ENCODE measurements around the gene BDH2.

The BDH2 gene

DNA sequence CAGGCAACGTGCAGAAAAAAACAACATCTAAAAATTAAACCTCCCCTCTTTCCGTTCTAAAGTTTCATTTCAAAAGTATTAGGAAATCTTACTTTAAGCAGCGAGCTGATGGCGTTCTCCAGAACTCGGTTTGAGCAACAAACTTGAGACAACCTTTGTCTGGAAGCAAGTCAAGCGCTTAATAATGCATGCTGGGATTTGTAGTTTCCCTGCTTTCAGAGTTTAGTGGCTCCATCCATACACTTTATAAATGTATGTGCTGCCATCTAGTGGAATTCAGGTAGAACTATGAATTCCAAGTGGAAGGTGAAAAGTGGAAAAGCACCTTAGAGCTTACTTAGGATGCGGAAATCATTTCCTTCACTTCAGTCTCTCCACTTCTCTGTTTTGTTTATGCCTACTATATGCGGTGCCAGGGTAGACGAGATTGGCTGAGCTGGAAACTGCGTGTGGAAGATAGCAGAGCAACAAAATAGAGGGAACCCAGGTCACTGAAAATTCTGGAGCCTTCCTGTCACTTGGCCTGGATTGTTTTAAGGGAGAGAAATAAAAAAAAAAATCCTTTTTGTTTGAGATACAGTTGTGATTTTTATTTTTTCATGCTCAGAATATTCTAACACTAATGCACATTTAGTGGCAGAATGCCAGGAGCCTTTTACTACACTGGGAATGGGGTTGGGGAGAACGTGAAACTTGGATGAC lies at the start of gene BDH2:
Gene BDH2 (minus strand): TSS at position 144 of the 702 bp plus-strand sequence. CDS start 3,580 bp downstream, outside the sequence.
- DNase-seq: peak; percentile 53

DNA sequence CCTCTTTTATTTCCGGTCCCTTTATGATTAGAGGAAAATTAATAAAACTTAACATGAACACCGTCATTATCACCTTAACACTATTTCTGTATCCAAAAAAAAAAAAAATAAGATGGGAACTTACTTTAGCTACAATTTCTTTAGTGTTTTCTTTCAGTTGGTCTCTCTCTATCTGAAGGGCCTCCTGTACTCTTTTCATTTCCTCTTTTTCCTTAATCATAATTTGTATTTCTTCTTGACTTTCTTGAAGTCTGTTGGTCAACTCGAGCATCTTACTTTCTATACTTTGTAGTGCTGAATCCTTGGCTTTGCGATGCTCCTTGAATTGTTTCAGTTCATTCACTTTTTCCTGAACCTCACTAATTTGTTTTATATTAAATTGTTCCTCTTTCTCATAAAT lies 45.3 kb upstream of the BDH2 start:
- no peak for DNase-seq

DNA sequence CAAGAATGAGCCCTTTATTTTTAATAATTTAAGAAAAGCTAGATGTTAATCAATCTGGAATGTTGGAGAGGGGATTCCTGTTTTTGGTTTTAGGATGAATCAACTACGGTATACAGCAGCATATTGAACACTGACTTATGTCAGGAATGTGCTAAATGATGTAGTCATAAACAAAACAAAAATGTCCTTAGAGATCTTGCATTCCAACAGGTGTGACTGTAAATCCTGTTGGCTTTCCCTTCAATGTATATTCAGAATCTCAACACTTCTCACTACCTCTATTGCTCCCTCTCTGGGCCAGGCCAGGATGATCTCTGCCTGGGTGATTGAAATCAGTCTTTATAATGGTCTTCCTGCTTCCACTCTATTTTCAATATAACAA lies 37.8 kb upstream of the BDH2 start:
- no peak for DNase-seq

DNA sequence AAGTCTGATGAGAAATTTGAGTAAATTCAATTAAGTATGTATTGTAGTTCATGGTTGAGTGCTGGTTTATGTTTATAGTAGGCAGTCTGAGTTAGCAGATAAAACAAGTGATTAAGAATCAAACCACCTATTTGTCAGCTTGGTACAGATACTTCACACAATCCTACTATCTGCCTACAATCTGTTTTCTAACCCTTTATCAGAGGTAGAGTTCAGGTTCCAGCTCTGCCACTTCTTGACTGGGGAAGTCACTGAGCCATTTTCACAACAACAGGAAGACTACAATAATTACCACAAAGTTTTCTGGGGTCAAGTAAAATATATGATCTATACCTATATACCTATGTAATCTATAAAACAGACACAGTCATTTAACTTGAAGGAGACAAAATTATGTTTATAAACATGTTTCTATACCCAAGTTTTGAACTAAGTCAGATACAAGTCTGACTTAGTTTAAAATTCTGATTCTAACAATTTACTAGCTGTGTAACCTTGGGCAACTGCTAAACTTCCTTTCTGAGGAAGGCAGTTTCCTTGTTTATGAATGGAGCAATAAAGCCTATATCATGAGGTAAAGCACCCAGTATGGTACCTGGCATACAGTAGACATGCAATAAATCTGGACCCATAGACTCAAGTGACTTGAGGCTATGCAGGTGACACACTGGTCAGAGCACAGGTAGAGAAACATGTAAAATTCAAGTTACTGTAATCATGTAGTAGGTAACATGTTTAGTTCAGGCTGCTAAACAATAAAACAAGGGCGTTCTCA lies 37.2 kb upstream of the BDH2 start:
- no peak for DNase-seq

DNA sequence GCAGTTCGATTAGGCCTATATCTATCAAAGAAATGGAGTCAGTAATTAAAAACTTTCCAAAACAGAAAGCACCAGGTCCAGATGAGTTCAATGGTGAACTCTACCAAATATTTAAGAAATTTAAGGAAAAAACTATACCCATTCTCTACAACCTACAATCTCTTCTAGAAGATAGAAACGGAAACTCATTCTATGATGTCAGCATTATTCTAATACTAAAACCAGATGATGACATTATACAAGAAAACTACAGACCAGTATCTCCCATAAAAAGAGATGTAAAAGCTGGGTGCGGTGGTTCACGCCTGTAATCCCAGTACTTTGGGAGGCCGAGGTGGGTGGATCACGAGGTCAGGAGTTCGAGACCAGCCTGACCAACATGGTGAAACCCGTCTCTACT lies 29.5 kb upstream of the BDH2 start:
- no peak for DNase-seq

DNA sequence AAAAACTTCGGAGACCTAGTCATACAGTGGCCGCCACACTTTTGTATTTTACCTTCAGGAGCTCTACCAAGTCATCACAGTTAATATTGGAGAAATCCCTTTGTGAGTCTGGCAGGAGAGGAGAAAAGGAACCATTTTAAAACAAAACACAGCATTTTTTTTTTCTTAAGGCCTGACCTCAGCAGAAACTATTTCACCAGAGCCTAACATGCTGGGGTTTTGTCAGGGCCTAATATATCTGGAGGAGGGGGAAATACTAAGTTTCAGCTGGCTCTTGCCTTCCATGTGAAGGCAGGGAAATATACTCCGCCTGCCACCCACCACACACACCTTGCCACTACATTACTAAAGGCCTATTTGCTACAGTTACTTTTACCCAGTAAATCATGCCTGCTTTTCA lies 26.5 kb upstream of the BDH2 start:
- no peak for DNase-seq

DNA sequence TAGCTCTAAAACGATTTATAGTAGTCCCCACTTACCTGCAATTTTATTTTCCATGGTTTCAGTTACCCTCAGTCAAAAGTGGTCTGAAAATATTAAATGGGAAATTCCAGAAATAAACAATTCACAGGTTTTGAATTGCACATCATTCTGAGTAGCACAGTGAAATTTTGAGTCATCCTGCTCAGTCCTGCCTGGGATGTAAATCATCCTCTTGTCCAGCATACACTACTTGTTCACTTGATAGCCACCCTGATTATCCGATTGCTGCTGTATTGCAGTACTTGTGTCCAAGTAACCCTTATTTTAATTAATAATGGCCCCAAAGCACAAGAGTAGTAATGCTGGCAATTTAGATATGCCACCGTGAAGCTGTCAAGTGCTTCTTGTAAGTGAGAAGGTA lies 23.5 kb upstream of the BDH2 start:
- DNase-seq: no peak

DNA sequence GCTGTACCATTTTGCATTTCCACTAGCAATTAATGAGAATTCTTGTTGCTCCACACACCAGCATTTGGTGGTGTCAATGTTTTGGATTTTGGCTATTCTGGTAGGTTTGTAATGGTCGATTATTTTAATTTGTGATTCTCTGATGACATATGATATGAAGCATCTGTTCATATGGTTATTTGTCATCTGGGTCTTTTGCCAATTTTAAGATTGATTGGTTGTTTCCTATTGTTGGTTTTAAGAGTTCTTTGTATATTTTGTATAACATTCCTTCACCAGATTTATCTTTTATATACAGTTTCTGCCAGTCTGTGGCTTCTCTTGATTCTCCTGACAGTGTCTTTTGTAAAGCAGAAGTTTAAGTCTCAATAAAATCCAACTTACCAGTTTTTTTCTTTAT lies 18.5 kb upstream of the BDH2 start:
- DNase-seq: no peak

DNA sequence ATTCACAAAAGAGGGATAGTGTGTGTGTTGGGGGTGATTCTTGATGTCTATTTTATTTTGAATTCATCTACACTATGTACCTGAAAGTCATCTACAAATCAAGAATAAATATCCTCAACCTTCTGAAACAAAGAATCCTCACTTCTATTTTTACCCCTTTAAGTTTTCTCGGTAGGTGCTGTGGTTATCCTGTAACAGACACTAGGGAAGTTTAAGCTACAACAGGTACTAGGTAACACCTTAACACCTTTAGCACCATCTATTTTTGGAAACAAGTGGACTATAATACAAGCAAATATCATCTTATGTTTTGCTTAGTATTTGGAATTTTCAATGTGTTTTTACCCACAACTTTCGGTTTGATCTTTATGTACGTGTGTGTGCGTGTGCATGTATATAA lies 12.0 kb upstream of the BDH2 start:
- DNase-seq: no peak

DNA sequence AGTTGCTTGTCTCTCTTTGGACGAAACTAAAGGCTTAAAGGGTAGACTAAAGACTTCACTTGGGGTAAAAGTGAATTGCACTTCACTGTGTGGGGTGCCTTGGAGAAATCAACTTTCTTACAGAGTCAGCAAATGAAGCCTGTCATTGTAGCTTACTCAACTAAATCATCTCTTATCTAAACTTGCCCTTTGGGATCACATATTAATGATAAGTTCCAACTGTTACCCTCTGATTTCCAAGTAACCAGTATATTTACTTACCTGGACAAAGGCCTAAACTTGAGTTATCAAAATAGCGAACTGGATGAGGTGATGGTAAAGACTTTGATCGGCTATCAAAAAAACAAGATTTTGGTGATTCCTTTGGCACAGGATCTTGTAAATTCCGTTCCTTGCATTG lies 8.9 kb upstream of the BDH2 start:
- no peak for DNase-seq

DNA sequence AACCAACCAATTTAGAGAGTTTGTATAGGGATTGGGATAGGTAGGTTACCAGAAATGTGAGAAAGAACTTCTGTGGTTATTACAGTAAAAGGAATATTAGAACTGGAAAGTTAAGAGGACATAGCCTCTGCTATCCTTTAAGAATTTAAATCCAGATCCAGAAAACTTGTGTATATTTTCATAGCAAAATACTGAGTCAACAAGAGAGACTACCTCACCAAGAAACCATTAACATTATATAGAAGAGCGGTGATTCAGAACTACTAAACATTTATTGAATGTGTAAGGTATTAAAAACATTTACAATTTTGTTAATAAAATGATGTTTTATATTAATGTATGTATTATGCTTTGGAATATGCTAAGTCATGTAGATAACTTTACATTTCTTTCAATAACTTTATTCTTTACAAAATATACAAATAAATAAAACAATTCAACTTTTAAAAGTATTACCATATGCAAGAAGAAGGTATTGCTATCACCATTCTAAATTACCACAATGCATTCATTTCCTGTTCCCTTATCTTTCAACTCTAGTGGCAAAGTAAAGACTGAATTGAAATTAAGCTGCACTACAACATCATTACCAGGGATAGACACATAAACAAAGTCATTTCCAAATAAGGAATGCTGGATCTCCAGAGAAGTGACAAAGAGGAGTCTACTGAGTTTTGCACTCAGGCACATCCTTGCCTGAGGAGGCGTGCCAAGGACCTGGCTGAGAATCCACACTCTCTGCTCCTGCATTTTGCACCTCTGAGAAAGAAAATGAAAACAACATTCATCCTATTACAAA lies 6.1 kb upstream of the BDH2 start:
- no peak for DNase-seq

DNA sequence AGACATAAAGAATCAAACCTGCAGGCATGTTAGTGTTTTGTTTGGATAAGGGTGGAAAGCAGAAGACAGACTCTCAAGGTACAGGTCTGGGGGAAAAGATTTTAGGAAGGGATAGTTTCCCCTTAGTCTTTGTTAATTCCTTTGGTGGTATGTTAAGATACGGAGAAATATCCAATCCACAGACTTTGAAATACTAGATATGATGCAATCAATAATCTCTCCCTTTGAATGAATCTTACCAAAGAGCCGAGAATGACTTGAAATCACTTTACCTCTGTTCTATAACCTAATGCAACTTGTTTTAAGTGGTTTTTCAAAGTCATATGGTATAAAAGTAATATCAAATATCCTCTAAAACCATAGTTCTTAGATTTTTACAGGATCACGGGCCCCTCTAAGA lies 5.3 kb upstream of the BDH2 start:
- DNase-seq: no peak

DNA sequence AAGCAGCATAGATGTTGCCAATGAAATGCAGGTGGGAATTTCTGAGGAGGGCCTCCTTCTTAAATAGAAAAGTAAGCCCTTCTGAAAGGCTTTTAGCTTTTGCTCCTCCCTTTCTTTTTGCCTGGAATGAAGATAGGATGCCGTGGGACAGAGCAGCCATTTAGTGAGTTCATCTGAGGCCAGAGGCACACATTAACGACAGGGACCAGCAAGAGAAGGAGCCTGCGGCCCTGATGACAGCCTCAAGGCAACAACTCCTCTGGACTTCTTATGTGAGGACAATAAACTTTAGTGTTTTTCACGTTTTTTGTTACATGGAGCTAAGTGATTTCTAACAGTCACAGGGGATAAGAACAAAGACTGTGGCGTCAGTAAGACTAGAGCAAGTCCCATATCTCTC lies 1.1 kb upstream of the BDH2 start:
- DNase-seq: no peak

DNA sequence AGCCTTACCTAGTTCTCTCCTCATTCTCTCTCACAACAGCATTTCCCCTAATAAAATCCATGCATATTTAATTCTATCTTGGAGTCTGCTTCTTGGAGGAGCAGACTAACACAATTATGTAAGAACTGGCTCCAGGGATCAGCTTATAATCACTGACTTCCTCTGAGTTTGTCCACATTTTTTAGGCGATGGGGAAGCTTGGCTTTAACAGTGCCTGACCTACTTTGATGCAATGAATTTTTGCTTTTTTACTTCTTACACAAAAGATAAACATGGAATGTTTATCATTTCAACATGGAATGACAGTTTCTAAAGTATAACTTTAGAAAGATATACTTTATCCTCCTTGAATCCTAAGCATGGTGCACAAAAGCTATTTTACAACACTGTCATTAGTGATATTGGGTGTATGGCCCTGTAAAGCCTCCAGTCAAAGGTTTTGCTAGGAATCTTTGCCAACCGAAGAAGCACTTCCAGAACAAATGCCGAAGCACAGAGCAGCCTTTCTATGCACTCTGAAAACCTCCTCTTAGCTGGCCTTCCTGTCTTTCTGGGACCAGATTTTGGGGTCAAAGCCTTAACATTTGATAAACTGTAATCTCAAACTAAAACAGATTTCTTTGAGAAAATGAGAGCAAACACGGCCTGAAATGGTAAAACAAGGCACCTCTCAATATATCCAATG lies 736 bp downstream of the BDH2 start:
- no peak for DNase-seq

DNA sequence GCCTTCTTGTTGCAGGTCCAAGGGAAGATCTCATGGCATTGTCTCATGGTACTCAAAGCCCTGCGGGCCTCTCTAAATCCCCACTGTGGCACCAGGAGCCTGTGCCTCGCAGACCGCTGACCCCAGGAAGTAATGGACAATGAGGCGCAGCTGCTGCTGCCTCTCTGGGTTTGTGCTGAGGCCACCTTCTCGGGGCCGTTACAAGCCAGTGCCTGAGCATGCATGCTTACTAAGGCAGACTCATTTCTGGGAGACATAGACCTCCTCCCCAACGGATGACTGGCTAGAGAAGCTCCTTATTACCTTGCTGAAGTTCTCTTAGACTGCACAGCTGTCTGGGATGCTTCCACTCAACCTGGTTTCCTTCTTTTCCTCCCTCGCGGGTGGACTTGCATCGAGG lies 1.3 kb downstream of the BDH2 start:
- DNase-seq: no peak

DNA sequence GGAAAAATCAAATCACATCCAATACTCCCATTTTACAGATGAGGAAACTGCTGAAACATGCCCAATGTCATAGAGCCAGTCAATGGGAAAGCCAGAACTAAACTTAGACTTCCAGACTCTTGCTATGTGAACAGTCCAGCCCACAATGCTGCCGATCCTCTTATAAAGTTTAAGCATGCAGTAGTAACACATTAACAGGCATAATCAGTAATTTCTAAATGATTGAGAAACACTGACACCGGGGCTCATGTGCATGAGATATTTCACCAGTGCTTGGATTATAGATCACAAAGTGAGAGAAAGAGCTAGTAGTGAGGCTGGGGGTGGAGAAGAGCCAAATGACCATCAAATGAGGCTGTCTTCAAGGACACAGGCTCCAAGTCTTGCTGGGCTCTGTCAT lies 2.5 kb downstream of the BDH2 start:
- DNase-seq: no peak

DNA sequence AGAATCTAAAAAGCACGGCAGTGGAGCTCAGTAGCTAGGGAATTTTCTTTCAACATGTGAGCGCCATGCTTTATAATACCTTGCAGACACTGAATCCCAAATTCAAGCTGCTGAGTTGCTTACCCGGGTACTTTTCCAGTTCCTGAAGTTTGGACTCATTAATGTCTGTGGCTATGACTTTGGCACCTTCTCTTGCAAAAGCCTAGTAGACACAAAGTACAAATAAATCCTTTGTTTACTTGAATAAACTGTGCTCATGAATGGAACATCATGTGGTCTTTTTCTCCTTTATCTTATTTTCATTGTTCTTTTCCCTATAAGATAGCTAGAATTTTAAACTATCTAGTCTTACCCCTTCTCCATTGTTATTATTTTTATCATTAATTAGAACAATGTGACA lies 4.6 kb downstream of the BDH2 start:
- no peak for DNase-seq

DNA sequence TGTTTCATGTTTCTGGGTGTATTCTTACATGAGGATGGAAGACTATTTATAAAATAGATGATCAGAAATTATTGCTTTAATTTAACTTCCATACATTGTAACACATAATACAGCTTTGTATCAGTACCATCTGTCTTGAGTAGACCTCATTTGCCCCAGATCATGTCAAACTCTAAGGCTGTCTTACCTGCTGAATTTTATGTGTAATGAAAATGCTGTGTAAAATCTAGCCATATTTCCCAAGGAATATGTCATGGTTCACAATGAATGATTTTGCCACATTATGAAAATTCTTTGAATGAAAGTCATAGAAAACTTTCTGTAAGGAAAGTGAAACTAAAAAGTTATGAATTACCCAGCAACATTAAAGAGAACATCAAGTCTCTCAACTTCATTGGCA lies 7.4 kb downstream of the BDH2 start:
- no peak for DNase-seq

DNA sequence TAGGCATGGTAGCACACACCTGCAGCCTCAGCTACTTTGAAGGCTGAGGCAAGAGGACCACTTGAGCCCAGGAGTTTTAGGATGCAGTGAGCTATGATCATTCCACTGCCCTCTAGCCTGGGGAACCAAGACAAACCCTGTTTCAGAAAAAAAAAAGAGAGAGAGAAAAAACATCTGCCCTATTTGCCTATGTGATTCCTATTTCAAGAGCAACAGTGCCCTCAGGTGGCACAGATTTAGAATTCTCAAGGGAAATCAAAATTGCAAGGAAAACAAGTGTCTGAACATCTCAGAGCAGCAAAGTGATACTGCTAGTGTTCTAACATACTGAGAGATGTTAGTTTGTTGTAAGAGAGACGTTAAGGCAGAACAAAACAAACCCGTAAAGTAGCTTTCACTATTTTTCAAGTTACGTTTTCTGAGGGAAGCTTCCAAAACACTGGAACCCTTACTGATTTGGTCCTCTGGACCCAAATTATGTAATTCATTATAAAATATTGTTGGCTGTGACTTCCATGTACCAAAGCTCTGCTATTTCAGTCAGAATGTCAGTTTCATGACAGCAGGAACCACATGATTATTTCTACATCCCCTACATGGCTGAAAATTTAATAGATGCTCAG lies 7.9 kb downstream of the BDH2 start:
- DNase-seq: peak; percentile 17

DNA sequence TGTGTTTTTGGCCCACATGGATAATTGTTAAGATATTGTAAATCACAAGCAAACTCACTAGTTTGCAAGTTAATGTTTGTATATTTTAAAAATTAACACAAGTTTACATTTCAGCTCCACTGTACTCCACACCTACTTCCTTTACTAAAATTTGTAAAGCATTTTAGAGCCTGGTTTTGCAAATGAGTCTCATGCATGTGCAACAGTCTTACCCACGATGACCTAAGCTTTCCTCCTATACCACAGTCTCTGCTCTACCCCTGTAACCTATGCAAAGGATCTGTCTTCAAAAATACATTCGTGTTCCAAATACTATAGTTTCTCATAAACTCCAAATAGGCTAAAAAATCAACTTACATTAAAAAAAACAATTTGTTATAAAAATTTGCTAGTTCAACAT lies 10.2 kb downstream of the BDH2 start:
- no peak for DNase-seq

DNA sequence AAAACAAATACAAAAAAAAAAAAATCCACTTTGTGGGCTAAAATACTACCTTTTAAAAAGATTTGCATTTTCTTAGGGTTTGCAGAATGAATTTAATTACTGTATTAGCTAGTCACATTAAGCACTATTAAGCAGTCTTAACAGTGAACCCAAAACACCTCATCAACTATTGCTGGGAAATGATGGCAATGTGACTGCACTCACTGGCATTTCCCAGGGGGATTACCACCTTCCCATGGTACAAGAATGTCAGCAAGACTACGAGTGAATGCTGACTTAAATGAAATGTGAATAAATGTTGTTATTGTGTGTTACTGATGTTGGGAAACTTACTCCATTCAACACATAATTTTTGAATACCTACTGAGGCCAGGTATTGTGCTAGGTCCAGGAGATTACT lies 13.1 kb downstream of the BDH2 start:
- DNase-seq: no peak

DNA sequence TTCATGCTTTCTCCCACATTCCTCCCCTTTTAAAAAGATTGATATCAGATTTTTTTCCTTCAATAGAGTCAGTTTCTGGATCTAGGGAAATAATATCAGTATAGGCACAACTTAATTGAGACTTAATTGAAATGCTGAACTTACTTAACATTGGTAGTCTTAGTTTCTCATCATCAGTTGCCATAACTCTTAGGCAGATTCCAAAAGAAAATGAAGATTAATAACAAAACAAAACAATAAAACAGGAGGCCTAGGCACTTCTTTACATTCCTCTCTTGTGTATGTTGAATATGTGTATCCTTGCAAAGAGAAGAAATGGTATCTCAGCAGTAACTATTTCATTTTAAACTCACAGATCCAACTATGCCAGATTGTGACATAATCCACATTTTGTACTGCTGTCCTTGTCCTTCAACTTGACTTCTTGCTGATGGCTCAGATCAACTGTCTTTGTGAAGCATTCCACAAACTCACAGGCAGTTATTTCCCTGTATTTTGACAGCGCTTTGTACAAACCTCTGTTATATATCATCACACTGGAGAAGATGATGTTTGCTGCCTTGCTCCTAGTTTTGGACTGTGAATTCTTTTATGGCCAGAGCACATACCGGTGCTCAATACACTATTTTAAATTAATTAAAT lies 14.0 kb downstream of the BDH2 start:
- DNase-seq: no peak

All from CD4-positive, alpha-beta T cell treated with Interferon gamma for 1 hour (primary cell).